T-cell (primary cell): ENCODE measurements around the gene ZNF768. TPM values are rescaled to one million over a fixed set of nuclear protein-coding genes. Genes with fewer than 3 reads are reported as not detected.
A peak's percentile ranks its signal among the peaks of the same experiment; 100 is the strongest.

Experiments
- ATAC-seq, 4 experiments: fragments of 200-7000 bp in 3 of 4; fragments of 150-1000 bp in 1 of 4; cut with Tn5 transposase; replicated peaks in 1 of 4; 1 replicate in 3 of 4; 2 replicates in 1 of 4; pipeline ENCODE4 v1.10.0; 2021; ENCODE audit warnings: moderate library complexity in 3 of 4, mild to moderate bottlenecking in 2 of 4, moderate number of reproducible peaks in 1 of 4
- CTCF ChIA-PET, 2 donors: fragments of 300-600 bp; sonication (Branson Sonifier 250); formaldehyde crosslinking; loops; one replicate each; lab custom pipeline; 2022; ENCODE audit warnings: antibody characterized with exemption in 2 of 2; lab: Charles Lee
- POLR2A ChIA-PET, 2 donors: fragments of 300-600 bp; sonication (Branson Sonifier 250); formaldehyde crosslinking; loops; one replicate each; lab custom pipeline; 2022; ENCODE audit warnings: antibody characterized with exemption in 2 of 2; lab: Charles Lee
- DNase-seq, 35 experiments: peaks; one replicate each; pipeline versions ENCODE4 v3.0.0 to v3.0.0-alpha.2; 2013 to 2023
- H3K27ac ChIP-seq: one replicate; pipeline ENCODE4 v1.5.1; 2013; ENCODE audit warnings: low read length
- H3K27me3 ChIP-seq, 2 experiments: replicated peaks in 1 of 2; 1 replicate in 1 of 2; 2 replicates in 1 of 2; pipeline versions ENCODE4 v1.6.1 to v1.7.0; 2013; ENCODE audit warnings: low read length in 1 of 2, mixed read lengths in 1 of 2; ENCODE audit not compliant: control insufficient read depth in 2 of 2, insufficient read depth in 2 of 2; ENCODE audit errors: extremely low read depth in 1 of 2
- H3K36me3 ChIP-seq, 2 donors: 1 replicate in 1 of 2; 2 replicates in 1 of 2; pipeline versions ENCODE4 v1.6.1 to v1.7.0; 2013; ENCODE audit warnings: low read length in 1 of 2; ENCODE audit not compliant: control insufficient read depth in 2 of 2, insufficient read depth in 1 of 2; ENCODE audit errors: extremely low read depth in 1 of 2
- H3K4me1 ChIP-seq, 2 experiments: 1 replicate in 1 of 2; 2 replicates in 1 of 2; pipeline versions ENCODE4 v1.6.1 to v1.7.0; 2013; ENCODE audit warnings: low read length in 2 of 2, mixed read lengths in 1 of 2; ENCODE audit not compliant: insufficient read depth in 2 of 2, control insufficient read depth in 1 of 2; ENCODE audit errors: extremely low read depth in 1 of 2
- H3K4me3 ChIP-seq, 2 donors: 1 replicate in 1 of 2; 2 replicates in 1 of 2; pipeline versions ENCODE4 v1.5.1 to v1.7.0; 2013; ENCODE audit warnings: mild to moderate bottlenecking in 2 of 2, low read length in 1 of 2, moderate library complexity in 1 of 2; ENCODE audit not compliant: control insufficient read depth in 1 of 2; ENCODE audit errors: extremely low read depth in 1 of 2
- H3K9me3 ChIP-seq: 2 replicates; pipeline ENCODE4 v1.7.0; 2013
- H3K27ac Mint-ChIP-seq, 2 donors: one replicate each; pipeline ENCODE4 v1.8.0; 2020 to 2021; ENCODE audit warnings: mild to moderate bottlenecking in 2 of 2, mixed read lengths in 2 of 2
- H3K27me3 Mint-ChIP-seq, 2 donors: one replicate each; pipeline ENCODE4 v1.8.0; 2021 to 2022; ENCODE audit warnings: mixed read lengths in 2 of 2
- H3K36me3 Mint-ChIP-seq: one replicate; pipeline ENCODE4 v1.8.0; 2021; ENCODE audit warnings: mixed read lengths
- H3K4me1 Mint-ChIP-seq, 3 donors: one replicate each; pipeline ENCODE4 v1.8.0; 2020 to 2022; ENCODE audit warnings: mixed read lengths in 3 of 3, mild to moderate bottlenecking in 1 of 3
- H3K4me3 Mint-ChIP-seq, 3 donors: one replicate each; pipeline ENCODE4 v1.8.0; 2020 to 2022; ENCODE audit warnings: mild to moderate bottlenecking in 3 of 3, mixed read lengths in 3 of 3, moderate library complexity in 3 of 3
- H3K9me3 Mint-ChIP-seq, 3 donors: one replicate each; pipeline ENCODE4 v1.8.0; 2020 to 2022; ENCODE audit warnings: mixed read lengths in 3 of 3
- WGBS: methylation state at CpG from one replicate; pipeline ENCODE4 v1.1.5; 2013; ENCODE audit warnings: missing lambda C conversion rate; ENCODE audit not compliant: insufficient coverage; 5-methylcytosine and 5-hydroxymethylcytosine counted together
- total RNA-seq, 35 experiments: library from RNA in 6 of 35; stranded (reverse) in 6 of 35; fragments of 120-200 nt in 1 of 35; gene quantifications; one replicate each; pipeline versions ENCODE4 v1.2.1 to v1.2.4 and lab custom pipeline; 2013 to 2026

Gene ZNF768
- total RNA-seq, 5 donors from 2014 or later (not counting 1 experiment from before 2014, with no cell fraction given): 5.0 to 8.3 (median 7.2) TPM

GRCh38 chr16:30521476-30521872 lies 4.9 kb downstream of the ZNF768 start:
- Histone ChIP-seq H3K36me3 (peaks cover 11 to 53% of the 10 kb centered on the region in 2 donors), H3K4me1 (peaks cover 2 to 23% of the 10 kb centered on the region in 2 experiments), H3K27ac (no peak overlapping the region), H3K4me3 (no peak overlapping the region), H3K9me3 (no peaks in the 10 kb centered on the region), H3K27me3 (no peaks in the 10 kb centered on the region)
- ATAC-seq: no peak
- H3K9me3 Mint-ChIP-seq: no peaks in the 10 kb centered on the region
- no peaks in the 10 kb centered on the region for H3K27me3 Mint-ChIP-seq
- H3K27ac Mint-ChIP-seq: no peak overlapping the region
- POLR2A ChIA-PET: no interaction called here
- no peak for DNase-seq
- WGBS: 94% methylated on average over 7 of the region's 7 CpGs
- no peak overlapping the region for H3K4me3 Mint-ChIP-seq
- H3K4me1 Mint-ChIP-seq: peaks cover 11 to 19% (median 13%) of the 10 kb centered on the region in 3 donors
- CTCF ChIA-PET: no interaction called here
- H3K36me3 Mint-ChIP-seq: peaks cover 37% of the 10 kb centered on the region

DNA sequence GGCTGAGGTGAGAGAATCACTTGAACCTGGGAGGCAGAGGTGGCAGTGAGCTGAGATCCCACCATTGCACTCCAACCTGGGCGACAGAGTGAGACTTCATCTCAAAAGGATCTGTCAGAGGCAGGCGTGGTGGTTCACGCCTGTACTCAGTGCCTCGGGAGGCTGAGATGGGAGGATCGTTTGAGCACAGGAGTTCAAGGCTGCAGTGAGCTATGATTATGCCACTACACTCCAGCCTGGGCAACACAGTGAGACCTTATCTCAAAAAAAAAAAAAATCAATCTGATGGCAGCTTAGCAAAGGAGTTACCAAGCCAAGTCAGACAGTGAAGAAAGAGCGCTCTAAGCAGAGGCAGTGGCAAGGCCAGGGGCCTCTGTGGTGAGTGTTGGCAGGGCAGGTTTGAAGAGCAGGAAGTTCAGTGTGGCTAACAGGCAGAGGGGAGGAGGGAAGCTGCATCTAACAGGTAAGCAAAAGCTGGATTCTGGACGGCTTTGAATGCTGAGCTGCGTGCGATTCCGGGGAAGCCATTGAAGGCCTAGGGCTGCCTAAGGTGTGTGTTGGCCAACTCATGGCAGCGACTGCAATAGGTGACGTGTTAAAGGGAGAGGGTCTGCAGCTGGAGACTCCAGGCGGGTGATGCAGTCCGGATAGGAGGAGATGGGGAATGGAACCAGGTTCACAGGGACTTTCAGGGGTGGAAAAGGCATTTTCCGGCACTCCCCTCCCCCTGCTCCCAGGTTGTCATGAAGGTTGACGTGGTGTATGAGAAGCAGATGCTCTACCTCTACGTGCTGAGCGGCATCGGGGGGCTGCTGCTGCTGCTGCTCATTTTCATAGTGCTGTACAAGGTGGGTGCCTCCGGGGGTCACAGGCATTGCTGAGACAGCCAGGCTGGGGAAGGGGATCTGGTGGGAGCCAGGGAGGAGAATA lies 7.0 kb downstream of the ZNF768 start:
- peaks cover 50% of the 10 kb centered on the region for H3K36me3 Mint-ChIP-seq
- peak overlapping the region in 1 of 3 donors; percentile 13 for H3K4me3 Mint-ChIP-seq
- no peak for DNase-seq
- ChIA-PET CTCF (no interaction called here), POLR2A (interaction anchor here in 1 of 2 donors (0.7 kb wide), 1 partner anchor 115 kb away, joined by 4 read pairs; no protein-coding TSS in a partner anchor)
- peak overlapping the region; percentile 62 to 68 for H3K27ac Mint-ChIP-seq
- H3K27ac ChIP-seq: no peak overlapping the region
- no peaks in the 10 kb centered on the region for H3K27me3 Mint-ChIP-seq
- H3K4me1 Mint-ChIP-seq: peaks cover 10 to 20% (median 12%) of the 10 kb centered on the region in 3 donors
- H3K4me1 ChIP-seq: peaks cover 2 to 21% of the 10 kb centered on the region in 2 experiments
- H3K27me3 ChIP-seq: no peaks in the 10 kb centered on the region
- WGBS: 92% methylated on average over 14 of the region's 20 CpGs
- H3K9me3 ChIP-seq: no peaks in the 10 kb centered on the region
- H3K4me3 ChIP-seq: no peak overlapping the region
- peak in 3 of 4 experiments; percentile 22 to 40 (median 27) for ATAC-seq
- H3K9me3 Mint-ChIP-seq: no peaks in the 10 kb centered on the region
- peaks cover 14 to 73% of the 10 kb centered on the region in 2 donors for H3K36me3 ChIP-seq

GRCh38 chr16:30518552-30518951 lies 7.8 kb downstream of the ZNF768 start:
- H3K4me3 Mint-ChIP-seq: no peak overlapping the region
- no peak for DNase-seq

GRCh38 chr16:30515275-30515674 lies 11.1 kb downstream of the ZNF768 start:
- Histone ChIP-seq H3K9me3 (no peaks in the 10 kb centered on the region), H3K27me3 (no peaks in the 10 kb centered on the region), H3K36me3 (peaks cover 32 to 94% of the 10 kb centered on the region in 2 donors), H3K4me3 (no peak overlapping the region), H3K27ac (no peak overlapping the region), H3K4me1 (peaks cover 2 to 25% of the 10 kb centered on the region in 2 experiments)
- Mint-ChIP-seq H3K36me3 (peaks cover 72% of the 10 kb centered on the region), H3K27ac (peak overlapping the region; percentile 44 to 52), H3K4me1 (peaks cover 11 to 26% (median 12%) of the 10 kb centered on the region in 3 donors), H3K9me3 (no peaks in the 10 kb centered on the region), H3K27me3 (no peaks in the 10 kb centered on the region), H3K4me3 (no peak overlapping the region)
- CTCF ChIA-PET: no interaction called here
- no peak for ATAC-seq
- 94% methylated on average over 2 of the region's 2 CpGs for WGBS
- POLR2A ChIA-PET: interaction anchor here in 1 of 2 donors (0.7 kb wide), 1 partner anchor 77 kb away, joined by 4 read pairs; no protein-coding TSS in a partner anchor
- DNase-seq: no peak

More at GRCh38 chr16:30518552-30518951, 7.8 kb downstream of the ZNF768 start:
- H3K9me3 Mint-ChIP-seq: no peaks in the 10 kb centered on the region
- no peak overlapping the region for H3K4me3 ChIP-seq
- no peaks in the 10 kb centered on the region for H3K9me3 ChIP-seq
- H3K4me1 Mint-ChIP-seq: peaks cover 10 to 20% (median 12%) of the 10 kb centered on the region in 3 donors
- WGBS: 83% methylated on average over 2 of the region's 10 CpGs
- ChIA-PET CTCF (no interaction called here), POLR2A (no interaction called here)
- H3K27ac ChIP-seq: no peak overlapping the region
- peaks cover 2 to 23% of the 10 kb centered on the region in 2 experiments for H3K4me1 ChIP-seq
- ATAC-seq: no peak
- peak overlapping the region; percentile 62 to 68 for H3K27ac Mint-ChIP-seq
- no peaks in the 10 kb centered on the region for H3K27me3 Mint-ChIP-seq
- H3K36me3 ChIP-seq: peaks cover 18 to 78% of the 10 kb centered on the region in 2 donors
- peaks cover 55% of the 10 kb centered on the region for H3K36me3 Mint-ChIP-seq
- no peaks in the 10 kb centered on the region for H3K27me3 ChIP-seq

GRCh38 chr16:30511509-30511908 lies 14.9 kb downstream of the ZNF768 start:
- Mint-ChIP-seq H3K4me3 (no peak overlapping the region), H3K27ac (peak overlapping the region; percentile 43 to 56), H3K4me1 (peaks cover 6 to 11% (median 7%) of the 10 kb centered on the region in 3 donors), H3K27me3 (no peaks in the 10 kb centered on the region), H3K36me3 (peaks cover 60% of the 10 kb centered on the region), H3K9me3 (no peaks in the 10 kb centered on the region)
- H3K4me1 ChIP-seq: peaks cover 0 to 11% of the 10 kb centered on the region in 2 experiments
- peaks cover 30 to 88% of the 10 kb centered on the region in 2 donors for H3K36me3 ChIP-seq
- H3K4me3 ChIP-seq: no peak overlapping the region
- ATAC-seq (no peak), DNase-seq (no peak)
- no peaks in the 10 kb centered on the region for H3K9me3 ChIP-seq
- no peaks in the 10 kb centered on the region for H3K27me3 ChIP-seq
- no peak overlapping the region for H3K27ac ChIP-seq
- ChIA-PET POLR2A (no interaction called here), CTCF (no interaction called here)
- WGBS: 95% methylated on average over 2 of the region's 3 CpGs

DNA sequence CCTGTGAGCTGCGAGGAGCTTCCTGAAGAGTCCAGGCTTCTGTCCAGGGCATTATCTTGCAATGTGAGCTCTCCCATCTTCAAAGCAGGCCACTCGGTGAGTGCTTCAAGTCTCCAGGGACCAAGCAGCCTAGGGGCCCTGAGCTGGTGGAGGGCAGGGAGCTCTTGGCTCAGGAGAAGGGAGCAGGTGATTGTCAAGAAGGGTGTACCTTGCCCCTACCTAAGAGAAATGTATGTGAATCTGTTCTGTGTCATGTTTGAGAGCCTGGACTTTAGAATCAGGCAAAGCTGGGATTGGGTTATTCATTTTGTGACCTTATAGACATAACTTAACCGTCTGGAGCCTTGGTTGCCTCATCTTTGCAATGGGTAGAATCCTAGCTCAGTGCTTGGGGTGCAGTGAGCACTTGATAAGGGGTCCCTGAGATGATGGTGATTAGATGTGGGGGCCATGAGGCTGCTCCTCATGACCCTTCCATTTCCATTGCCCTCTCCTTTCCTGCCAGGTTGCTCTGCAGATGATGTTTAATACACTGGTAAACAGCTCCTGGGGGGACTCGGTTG lies 15.9 kb downstream of the ZNF768 start:
- Histone ChIP-seq H3K27ac (no peak overlapping the region), H3K4me3 (no peak overlapping the region), H3K4me1 (peaks cover 0 to 11% of the 10 kb centered on the region in 2 experiments), H3K36me3 (peaks cover 31 to 85% of the 10 kb centered on the region in 2 donors), H3K9me3 (no peaks in the 10 kb centered on the region), H3K27me3 (no peaks in the 10 kb centered on the region)
- Mint-ChIP-seq H3K4me1 (peaks cover 4 to 9% (median 6%) of the 10 kb centered on the region in 3 donors), H3K27ac (peak overlapping the region; percentile 59 to 71), H3K9me3 (no peaks in the 10 kb centered on the region), H3K4me3 (no peak overlapping the region), H3K27me3 (no peaks in the 10 kb centered on the region), H3K36me3 (peaks cover 54% of the 10 kb centered on the region)
- ChIA-PET CTCF (interaction anchor here (0.6 to 1.1 kb wide), 2 partner anchors 14 to 1935 kb away, joined by 3 to 4 read pairs; no protein-coding TSS in a partner anchor), POLR2A (no interaction called here)
- DNase-seq (no peak), ATAC-seq (no peak)
- WGBS: 87% methylated on average over 4 of the region's 4 CpGs
